ENCODE data around the gene RPS15.

RPS15 gene

DNA sequence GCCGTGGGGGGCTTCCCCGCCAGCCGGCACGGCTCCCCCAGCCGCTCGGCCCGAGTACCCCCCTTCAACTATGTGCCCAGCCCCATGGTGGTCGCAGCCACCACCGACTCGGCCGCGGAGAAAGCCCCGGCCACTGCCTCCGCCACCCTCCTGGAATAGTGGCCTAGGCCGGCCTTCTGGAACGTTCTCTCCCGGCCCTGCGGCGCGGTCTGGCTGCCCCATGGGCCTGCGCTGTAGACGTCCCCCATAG is 31.8 kb downstream of the RPS15 start:
- Histone ChIP-seq H3K27ac (replicated peaks) (no peak overlapping the region), H3K27me3 (ENCODE audit: insufficient read depth, poor library complexity, severe bottlenecking) (peaks cover 48% of the 10 kb centered on the region), H3K4me3 (replicated peaks; ENCODE audit: insufficient read depth, low read length) (no peak overlapping the region)
- TF ChIP-seq, protein P1, sequence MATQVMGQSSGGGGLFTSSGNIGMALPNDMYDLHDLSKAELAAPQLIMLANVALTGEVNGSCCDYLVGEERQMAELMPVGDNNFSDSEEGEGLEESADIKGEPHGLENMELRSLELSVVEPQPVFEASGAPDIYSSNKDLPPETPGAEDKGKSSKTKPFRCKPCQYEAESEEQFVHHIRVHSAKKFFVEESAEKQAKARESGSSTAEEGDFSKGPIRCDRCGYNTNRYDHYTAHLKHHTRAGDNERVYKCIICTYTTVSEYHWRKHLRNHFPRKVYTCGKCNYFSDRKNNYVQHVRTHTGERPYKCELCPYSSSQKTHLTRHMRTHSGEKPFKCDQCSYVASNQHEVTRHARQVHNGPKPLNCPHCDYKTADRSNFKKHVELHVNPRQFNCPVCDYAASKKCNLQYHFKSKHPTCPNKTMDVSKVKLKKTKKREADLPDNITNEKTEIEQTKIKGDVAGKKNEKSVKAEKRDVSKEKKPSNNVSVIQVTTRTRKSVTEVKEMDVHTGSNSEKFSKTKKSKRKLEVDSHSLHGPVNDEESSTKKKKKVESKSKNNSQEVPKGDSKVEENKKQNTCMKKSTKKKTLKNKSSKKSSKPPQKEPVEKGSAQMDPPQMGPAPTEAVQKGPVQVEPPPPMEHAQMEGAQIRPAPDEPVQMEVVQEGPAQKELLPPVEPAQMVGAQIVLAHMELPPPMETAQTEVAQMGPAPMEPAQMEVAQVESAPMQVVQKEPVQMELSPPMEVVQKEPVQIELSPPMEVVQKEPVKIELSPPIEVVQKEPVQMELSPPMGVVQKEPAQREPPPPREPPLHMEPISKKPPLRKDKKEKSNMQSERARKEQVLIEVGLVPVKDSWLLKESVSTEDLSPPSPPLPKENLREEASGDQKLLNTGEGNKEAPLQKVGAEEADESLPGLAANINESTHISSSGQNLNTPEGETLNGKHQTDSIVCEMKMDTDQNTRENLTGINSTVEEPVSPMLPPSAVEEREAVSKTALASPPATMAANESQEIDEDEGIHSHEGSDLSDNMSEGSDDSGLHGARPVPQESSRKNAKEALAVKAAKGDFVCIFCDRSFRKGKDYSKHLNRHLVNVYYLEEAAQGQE (IDR thresholded peaks at IDR 0.05; ENCODE audit: insufficient replicate concordance, low read depth) = no peak
- TF ChIP-seq, protein P2, sequence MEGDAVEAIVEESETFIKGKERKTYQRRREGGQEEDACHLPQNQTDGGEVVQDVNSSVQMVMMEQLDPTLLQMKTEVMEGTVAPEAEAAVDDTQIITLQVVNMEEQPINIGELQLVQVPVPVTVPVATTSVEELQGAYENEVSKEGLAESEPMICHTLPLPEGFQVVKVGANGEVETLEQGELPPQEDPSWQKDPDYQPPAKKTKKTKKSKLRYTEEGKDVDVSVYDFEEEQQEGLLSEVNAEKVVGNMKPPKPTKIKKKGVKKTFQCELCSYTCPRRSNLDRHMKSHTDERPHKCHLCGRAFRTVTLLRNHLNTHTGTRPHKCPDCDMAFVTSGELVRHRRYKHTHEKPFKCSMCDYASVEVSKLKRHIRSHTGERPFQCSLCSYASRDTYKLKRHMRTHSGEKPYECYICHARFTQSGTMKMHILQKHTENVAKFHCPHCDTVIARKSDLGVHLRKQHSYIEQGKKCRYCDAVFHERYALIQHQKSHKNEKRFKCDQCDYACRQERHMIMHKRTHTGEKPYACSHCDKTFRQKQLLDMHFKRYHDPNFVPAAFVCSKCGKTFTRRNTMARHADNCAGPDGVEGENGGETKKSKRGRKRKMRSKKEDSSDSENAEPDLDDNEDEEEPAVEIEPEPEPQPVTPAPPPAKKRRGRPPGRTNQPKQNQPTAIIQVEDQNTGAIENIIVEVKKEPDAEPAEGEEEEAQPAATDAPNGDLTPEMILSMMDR (IDR thresholded peaks at IDR 0.05; ENCODE audit: insufficient read depth, low read length) = no peak
- TF ChIP-seq SPI1 (IDR thresholded peaks at IDR 0.05; ENCODE audit: borderline replicate concordance, low read depth) = no peak
- TF ChIP-seq POLR2AphosphoS5 (IDR thresholded peaks at IDR 0.05; ENCODE audit: low read depth) = no peak
- no peak for TF ChIP-seq GABPA (IDR thresholded peaks at IDR 0.05; ENCODE audit: low read depth)
- DNase-seq (ENCODE audit: low read depth in 1 of 2, low spot score in 1 of 2) = no peak

DNA sequence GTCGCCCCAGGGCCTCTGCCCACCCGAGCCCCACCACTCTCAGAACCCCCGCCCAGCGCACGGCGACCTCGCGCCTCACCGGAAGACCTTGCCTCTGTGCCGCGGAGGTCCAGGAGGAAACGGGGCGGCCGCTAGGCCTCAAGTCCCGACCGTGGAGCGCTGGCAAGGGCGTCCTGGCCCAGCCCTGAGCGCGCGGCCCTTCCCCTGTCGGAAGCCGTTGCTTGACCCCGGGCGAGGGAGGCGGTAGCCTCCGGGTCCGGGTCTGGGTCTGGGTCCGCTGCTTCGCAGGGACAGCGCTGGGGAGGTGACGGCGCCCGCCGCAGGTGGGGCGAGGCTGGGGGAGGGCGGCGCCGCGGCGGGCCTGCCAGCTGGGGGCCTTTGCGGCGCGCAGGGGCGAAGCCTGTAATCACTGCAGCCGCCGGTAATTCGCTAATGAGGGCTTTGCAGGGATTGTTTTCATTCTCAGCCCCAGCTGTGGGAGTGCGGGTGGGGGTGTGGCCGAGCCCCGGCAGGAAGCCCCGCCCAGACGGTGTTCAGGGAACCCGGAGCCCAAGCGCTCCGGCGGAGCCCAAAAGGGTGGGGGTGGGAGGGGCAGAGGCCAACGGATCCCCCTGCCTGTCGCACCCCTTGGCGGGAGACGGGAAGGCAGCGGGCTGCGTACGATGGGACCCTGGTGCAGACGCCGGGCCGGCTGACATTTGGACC is 32.3 kb downstream of the RPS15 start:
- H3K27me3 ChIP-seq (ENCODE audit: insufficient read depth, poor library complexity, severe bottlenecking) = peaks cover 48% of the 10 kb centered on the region
- no peak overlapping the region for H3K27ac ChIP-seq (replicated peaks)
- H3K4me3 ChIP-seq (replicated peaks; ENCODE audit: insufficient read depth, low read length) = no peak overlapping the region
- no peak for DNase-seq (ENCODE audit: low read depth in 1 of 2, low spot score in 1 of 2)
- TF ChIP-seq, protein P2 (IDR thresholded peaks at IDR 0.05; ENCODE audit: insufficient read depth, low read length) = no peak
- TF ChIP-seq SPI1 (IDR thresholded peaks at IDR 0.05; ENCODE audit: borderline replicate concordance, low read depth) (no peak), POLR2AphosphoS5 (IDR thresholded peaks at IDR 0.05; ENCODE audit: low read depth) (no peak)
- TF ChIP-seq, protein P1 (IDR thresholded peaks at IDR 0.05; ENCODE audit: insufficient replicate concordance, low read depth) = no peak

DNA sequence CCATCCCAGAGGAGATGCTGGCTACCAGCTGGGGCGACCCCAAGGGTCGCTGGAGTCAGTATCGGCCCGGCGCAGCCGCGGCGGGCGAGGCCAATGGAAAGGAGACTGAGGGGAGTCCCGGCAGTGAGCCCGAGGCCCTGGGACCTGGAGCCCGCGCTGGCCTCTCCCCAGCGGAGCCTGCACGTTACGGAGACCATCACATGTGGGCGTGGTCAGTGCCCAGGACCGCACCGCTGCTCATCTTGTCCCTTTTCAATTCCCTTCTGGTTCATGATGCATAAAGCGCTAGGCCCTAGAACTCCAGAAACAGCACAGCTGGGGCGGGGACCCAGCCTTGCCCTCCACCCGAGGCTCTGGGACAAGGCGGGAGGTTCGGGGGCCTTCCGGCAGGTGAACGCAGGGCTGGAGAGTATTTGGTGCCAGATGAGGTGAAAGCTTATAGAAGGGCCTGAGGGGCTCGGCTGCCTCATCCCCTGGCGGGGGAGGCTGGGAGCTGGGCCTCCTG is 32.9 kb downstream of the RPS15 start:
- TF ChIP-seq SPI1 (IDR thresholded peaks at IDR 0.05; ENCODE audit: borderline replicate concordance, low read depth) = no peak
- TF ChIP-seq POLR2AphosphoS5 (IDR thresholded peaks at IDR 0.05; ENCODE audit: low read depth) = no peak
- TF ChIP-seq GABPA (IDR thresholded peaks at IDR 0.05; ENCODE audit: low read depth) = no peak
- TF ChIP-seq, protein P1 (IDR thresholded peaks at IDR 0.05; ENCODE audit: insufficient replicate concordance, low read depth) = no peak
- peaks cover 48% of the 10 kb centered on the region for H3K27me3 ChIP-seq (ENCODE audit: insufficient read depth, poor library complexity, severe bottlenecking)
- no peak for DNase-seq (ENCODE audit: low read depth in 1 of 2, low spot score in 1 of 2)
- H3K27ac ChIP-seq (replicated peaks) = no peak overlapping the region
- no peak overlapping the region for H3K4me3 ChIP-seq (replicated peaks; ENCODE audit: insufficient read depth, low read length)

Data from HL-60 (cell line).